Measurements from ENCODE around the gene ETNK2. TPM values are rescaled to one million over a fixed set of nuclear protein-coding genes. Genes with fewer than 3 reads are reported as not detected.

ETNK2 gene
- total and polyA plus RNA-seq, 2 of the 13 experiments (the other 11 are each of a cell fraction or from before 2014, with no cell fraction given) = 15.5 to 42.8 TPM

GRCh38 chr1:204162494-204163074, 10.7 kb upstream of the ETNK2 start (continued):
- TF ChIP-seq ZNF574 (CRISPR knock-in tag; IDR thresholded peaks at IDR 0.05) (peak; percentile 60), RAD21 (CRISPR knock-in tag; IDR thresholded peaks at IDR 0.05) (peak; percentile 96), ZNF510 (CRISPR knock-in tag; IDR thresholded peaks at IDR 0.05; ENCODE audit: low read depth) (no peak), ZNF598 (CRISPR knock-in tag; IDR thresholded peaks at IDR 0.05; ENCODE audit: borderline replicate concordance) (peak; percentile 39; the same call in 1 of the 2 replicates), ZNF17 (CRISPR knock-in tag; IDR thresholded peaks at IDR 0.05) (no peak), ARID5B (CRISPR knock-in tag; IDR thresholded peaks at IDR 0.05) (0 out of 2 replicates have a peak, but pooled peaks have one; percentile 29), GATA4 (IDR thresholded peaks at IDR 0.05; ENCODE audit: borderline replicate concordance, low read depth) (no peak), KAT8 (CRISPR knock-in tag; IDR thresholded peaks at IDR 0.05) (0 out of 2 replicates have a peak, but pooled peaks have one; percentile 20), MAX (IDR thresholded peaks at IDR 0.05) (peak; percentile 34; the same call in 1 of the 2 replicates)
- TF ChIP-seq, protein P1, sequence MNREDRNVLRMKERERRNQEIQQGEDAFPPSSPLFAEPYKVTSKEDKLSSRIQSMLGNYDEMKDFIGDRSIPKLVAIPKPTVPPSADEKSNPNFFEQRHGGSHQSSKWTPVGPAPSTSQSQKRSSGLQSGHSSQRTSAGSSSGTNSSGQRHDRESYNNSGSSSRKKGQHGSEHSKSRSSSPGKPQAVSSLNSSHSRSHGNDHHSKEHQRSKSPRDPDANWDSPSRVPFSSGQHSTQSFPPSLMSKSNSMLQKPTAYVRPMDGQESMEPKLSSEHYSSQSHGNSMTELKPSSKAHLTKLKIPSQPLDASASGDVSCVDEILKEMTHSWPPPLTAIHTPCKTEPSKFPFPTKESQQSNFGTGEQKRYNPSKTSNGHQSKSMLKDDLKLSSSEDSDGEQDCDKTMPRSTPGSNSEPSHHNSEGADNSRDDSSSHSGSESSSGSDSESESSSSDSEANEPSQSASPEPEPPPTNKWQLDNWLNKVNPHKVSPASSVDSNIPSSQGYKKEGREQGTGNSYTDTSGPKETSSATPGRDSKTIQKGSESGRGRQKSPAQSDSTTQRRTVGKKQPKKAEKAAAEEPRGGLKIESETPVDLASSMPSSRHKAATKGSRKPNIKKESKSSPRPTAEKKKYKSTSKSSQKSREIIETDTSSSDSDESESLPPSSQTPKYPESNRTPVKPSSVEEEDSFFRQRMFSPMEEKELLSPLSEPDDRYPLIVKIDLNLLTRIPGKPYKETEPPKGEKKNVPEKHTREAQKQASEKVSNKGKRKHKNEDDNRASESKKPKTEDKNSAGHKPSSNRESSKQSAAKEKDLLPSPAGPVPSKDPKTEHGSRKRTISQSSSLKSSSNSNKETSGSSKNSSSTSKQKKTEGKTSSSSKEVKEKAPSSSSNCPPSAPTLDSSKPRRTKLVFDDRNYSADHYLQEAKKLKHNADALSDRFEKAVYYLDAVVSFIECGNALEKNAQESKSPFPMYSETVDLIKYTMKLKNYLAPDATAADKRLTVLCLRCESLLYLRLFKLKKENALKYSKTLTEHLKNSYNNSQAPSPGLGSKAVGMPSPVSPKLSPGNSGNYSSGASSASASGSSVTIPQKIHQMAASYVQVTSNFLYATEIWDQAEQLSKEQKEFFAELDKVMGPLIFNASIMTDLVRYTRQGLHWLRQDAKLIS (CRISPR knock-in tag; IDR thresholded peaks at IDR 0.05) = no peak
- TF ChIP-seq, protein P2, sequence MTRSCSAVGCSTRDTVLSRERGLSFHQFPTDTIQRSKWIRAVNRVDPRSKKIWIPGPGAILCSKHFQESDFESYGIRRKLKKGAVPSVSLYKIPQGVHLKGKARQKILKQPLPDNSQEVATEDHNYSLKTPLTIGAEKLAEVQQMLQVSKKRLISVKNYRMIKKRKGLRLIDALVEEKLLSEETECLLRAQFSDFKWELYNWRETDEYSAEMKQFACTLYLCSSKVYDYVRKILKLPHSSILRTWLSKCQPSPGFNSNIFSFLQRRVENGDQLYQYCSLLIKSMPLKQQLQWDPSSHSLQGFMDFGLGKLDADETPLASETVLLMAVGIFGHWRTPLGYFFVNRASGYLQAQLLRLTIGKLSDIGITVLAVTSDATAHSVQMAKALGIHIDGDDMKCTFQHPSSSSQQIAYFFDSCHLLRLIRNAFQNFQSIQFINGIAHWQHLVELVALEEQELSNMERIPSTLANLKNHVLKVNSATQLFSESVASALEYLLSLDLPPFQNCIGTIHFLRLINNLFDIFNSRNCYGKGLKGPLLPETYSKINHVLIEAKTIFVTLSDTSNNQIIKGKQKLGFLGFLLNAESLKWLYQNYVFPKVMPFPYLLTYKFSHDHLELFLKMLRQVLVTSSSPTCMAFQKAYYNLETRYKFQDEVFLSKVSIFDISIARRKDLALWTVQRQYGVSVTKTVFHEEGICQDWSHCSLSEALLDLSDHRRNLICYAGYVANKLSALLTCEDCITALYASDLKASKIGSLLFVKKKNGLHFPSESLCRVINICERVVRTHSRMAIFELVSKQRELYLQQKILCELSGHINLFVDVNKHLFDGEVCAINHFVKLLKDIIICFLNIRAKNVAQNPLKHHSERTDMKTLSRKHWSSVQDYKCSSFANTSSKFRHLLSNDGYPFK (CRISPR knock-in tag; IDR thresholded peaks at IDR 0.05; ENCODE audit: borderline replicate concordance) = no peak
- TF ChIP-seq, protein P3, sequence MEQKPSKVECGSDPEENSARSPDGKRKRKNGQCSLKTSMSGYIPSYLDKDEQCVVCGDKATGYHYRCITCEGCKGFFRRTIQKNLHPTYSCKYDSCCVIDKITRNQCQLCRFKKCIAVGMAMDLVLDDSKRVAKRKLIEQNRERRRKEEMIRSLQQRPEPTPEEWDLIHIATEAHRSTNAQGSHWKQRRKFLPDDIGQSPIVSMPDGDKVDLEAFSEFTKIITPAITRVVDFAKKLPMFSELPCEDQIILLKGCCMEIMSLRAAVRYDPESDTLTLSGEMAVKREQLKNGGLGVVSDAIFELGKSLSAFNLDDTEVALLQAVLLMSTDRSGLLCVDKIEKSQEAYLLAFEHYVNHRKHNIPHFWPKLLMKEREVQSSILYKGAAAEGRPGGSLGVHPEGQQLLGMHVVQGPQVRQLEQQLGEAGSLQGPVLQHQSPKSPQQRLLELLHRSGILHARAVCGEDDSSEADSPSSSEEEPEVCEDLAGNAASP (CRISPR knock-in tag; IDR thresholded peaks at IDR 0.05; ENCODE audit: borderline replicate concordance) = peak; percentile 49; the same call in 1 of the 2 replicates
